GM19438 (cell line): Measurements from ENCODE around the gene OR52L1.

Experiments used
- ATAC-seq: cut with Tn5 transposase; IDR thresholded peaks from one replicate; pipeline ENCODE4 v1.9.1; 2021; ENCODE audit warnings: low read depth; ENCODE audit not compliant: unreplicated experiment

Gene OR52L1

GRCh38 chr11:5941951-5942350, 44.8 kb downstream of the OR52L1 start, which contains the start of gene OR56A3:
OR56A3 (plus strand) TSS chr11:5942251; CDS start chr11:5947347, 5,096 bp downstream.
- no peak for ATAC-seq

- no peak for ATAC-seq
Observed at GRCh38 chr11:5940748-5941147, 46.0 kb downstream of the OR52L1 start.

- no peak for ATAC-seq
Observed at GRCh38 chr11:5938603-5938965, 48.2 kb downstream of the OR52L1 start.

- ATAC-seq: no peak
Observed at GRCh38 chr11:5937868-5938602, 48.8 kb downstream of the OR52L1 start.
